ENCODE data around the gene TACC3. TPM values are rescaled to one million over a fixed set of nuclear protein-coding genes. Genes with fewer than 3 reads are reported as not detected.

TACC3 gene
- total RNA-seq, 6 donors from 2014 or later = 8.9 to 47.4 (median 21.9) TPM

DNA sequence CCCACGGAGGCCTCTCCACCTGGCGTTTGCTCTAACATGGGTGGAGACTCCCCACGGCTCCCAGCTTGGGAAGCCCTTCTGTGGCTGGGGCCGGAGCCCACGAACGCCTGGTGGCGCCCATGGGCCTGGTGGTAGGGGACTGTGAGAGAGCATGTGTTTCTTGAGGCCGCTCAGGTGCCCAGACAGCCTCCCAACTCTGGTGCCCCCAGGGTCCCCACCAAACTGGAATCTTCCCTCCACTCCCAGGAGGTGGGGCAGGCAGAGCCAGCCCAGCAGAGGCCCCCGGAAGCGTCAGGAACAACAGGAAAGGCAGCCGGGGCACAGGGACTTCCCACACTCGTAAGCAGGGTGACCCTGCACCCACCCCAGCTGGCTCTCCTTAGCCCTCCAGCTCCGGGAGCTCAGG is 38.5 kb downstream of the TACC3 start:
- no peak overlapping the region for H3K4me3 ChIP-seq
- TF ChIP-seq, protein P1, sequence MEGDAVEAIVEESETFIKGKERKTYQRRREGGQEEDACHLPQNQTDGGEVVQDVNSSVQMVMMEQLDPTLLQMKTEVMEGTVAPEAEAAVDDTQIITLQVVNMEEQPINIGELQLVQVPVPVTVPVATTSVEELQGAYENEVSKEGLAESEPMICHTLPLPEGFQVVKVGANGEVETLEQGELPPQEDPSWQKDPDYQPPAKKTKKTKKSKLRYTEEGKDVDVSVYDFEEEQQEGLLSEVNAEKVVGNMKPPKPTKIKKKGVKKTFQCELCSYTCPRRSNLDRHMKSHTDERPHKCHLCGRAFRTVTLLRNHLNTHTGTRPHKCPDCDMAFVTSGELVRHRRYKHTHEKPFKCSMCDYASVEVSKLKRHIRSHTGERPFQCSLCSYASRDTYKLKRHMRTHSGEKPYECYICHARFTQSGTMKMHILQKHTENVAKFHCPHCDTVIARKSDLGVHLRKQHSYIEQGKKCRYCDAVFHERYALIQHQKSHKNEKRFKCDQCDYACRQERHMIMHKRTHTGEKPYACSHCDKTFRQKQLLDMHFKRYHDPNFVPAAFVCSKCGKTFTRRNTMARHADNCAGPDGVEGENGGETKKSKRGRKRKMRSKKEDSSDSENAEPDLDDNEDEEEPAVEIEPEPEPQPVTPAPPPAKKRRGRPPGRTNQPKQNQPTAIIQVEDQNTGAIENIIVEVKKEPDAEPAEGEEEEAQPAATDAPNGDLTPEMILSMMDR (IDR thresholded peaks at IDR 0.05) = no peak
- no peak for TF ChIP-seq POLR2A (IDR thresholded peaks at IDR 0.05)
- peak in 2 of 4 donors; percentile 19 to 29 for TF ChIP-seq EP300 (IDR thresholded peaks at IDR 0.05)
- peak in 1 of 2 donors; percentile 46 for TF ChIP-seq POLR2AphosphoS5 (IDR thresholded peaks at IDR 0.05)
- H3K36me3 ChIP-seq = no peaks in the 10 kb centered on the region
- H3K9me3 ChIP-seq = no peaks in the 10 kb centered on the region
- peak overlapping the region; percentile 56 to 79 (median 66) for H3K27ac ChIP-seq
- H3K27me3 ChIP-seq = no peaks in the 10 kb centered on the region
- ATAC-seq (ENCODE audit: low FRiP score in 2 of 2) (no peak), DNase-seq (no peak)
- peaks cover 27 to 42% (median 29%) of the 10 kb centered on the region in 4 donors for H3K4me1 ChIP-seq
- WGBS, 2 donors = 56% methylated on average over 7 of the region's 13 CpGs; no CpG with 5 or more reads in 1 of the 2 donors

DNA sequence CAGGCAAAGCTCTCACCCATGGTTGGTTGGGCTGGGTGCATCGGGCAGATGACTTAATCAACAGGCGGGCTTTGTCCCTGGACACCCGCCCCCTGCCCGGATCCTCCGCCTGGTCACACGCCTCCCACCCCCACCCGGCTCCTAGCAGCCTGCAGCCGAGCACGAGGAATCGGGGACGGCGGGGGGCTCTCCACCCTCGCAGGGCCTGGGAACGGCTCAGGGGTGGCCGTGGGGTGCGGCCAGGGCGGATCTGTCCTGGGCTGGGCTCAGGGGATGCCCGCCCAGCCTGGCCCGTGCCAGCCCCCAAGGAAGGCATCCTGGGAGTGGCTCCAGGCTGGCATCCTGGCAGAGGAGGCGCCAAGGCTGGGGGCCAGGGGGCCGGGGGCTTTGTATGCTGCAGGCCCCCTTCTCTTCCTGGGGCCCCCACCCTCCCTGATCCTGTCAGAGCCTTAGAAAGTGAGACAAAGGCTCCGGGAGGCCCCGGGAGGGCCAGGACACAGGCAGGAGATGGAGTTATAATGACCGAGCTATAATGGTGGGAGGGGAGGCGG is 39.3 kb downstream of the TACC3 start:
- ATAC-seq (ENCODE audit: low FRiP score in 2 of 2) = no peak
- Histone ChIP-seq H3K36me3 (no peaks in the 10 kb centered on the region), H3K27me3 (no peaks in the 10 kb centered on the region), H3K4me1 (peaks cover 26 to 43% (median 28%) of the 10 kb centered on the region in 4 donors), H3K27ac (peak overlapping the region; percentile 56 to 79 (median 66)), H3K4me3 (no peak overlapping the region), H3K9me3 (no peaks in the 10 kb centered on the region)
- TF ChIP-seq POLR2AphosphoS5 (IDR thresholded peaks at IDR 0.05) (no peak), EP300 (IDR thresholded peaks at IDR 0.05) (no peak), POLR2A (IDR thresholded peaks at IDR 0.05) (no peak)
- TF ChIP-seq, protein P1 (IDR thresholded peaks at IDR 0.05) = no peak
- 19 to 36% methylated on average over 7 to 12 of the region's 25 CpGs for WGBS, 2 donors
- no peak for DNase-seq

DNA sequence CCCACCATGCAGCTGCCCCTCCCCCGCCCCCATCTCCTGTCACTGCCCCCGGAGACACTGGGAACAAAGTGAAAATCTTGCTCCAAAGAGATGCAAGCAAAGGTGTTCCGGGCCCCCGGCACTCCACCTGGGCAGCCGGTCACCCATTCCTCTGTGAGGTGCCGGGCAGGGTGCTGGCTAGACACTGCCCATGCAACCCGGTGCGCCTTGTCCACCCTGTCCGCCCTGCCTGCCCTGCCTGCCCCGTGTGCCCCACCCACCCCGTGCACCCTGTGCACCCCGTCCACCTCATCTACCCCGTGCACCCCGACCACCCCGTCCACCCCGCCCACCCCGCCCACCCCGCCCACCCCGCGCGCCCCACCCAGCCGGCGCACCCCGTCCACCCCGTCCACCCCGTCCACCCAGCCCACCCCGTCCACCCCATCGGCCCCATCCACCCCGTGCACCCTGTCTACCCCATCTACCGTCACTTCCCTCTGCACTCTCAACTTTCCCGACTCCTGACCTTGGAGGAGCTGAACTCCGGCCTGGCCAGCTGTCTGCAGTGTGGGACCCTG is 39.9 kb downstream of the TACC3 start:
- WGBS, 2 donors = 76% methylated on average over 15 of the region's 32 CpGs; no CpG with 5 or more reads in 1 of the 2 donors
- no peaks in the 10 kb centered on the region for H3K36me3 ChIP-seq
- H3K9me3 ChIP-seq = no peaks in the 10 kb centered on the region
- TF ChIP-seq POLR2AphosphoS5 (IDR thresholded peaks at IDR 0.05) = no peak
- TF ChIP-seq, protein P1 (IDR thresholded peaks at IDR 0.05) = no peak
- TF ChIP-seq EP300 (IDR thresholded peaks at IDR 0.05) = no peak
- no peak for TF ChIP-seq POLR2A (IDR thresholded peaks at IDR 0.05)
- no peak for ATAC-seq (ENCODE audit: low FRiP score in 2 of 2)
- no peak for DNase-seq
- H3K4me3 ChIP-seq = no peak overlapping the region
- no peaks in the 10 kb centered on the region for H3K27me3 ChIP-seq
- peak overlapping the region in 2 of 4 donors; percentile 63 to 79 for H3K27ac ChIP-seq
- H3K4me1 ChIP-seq = peaks cover 27 to 43% (median 29%) of the 10 kb centered on the region in 4 donors

DNA sequence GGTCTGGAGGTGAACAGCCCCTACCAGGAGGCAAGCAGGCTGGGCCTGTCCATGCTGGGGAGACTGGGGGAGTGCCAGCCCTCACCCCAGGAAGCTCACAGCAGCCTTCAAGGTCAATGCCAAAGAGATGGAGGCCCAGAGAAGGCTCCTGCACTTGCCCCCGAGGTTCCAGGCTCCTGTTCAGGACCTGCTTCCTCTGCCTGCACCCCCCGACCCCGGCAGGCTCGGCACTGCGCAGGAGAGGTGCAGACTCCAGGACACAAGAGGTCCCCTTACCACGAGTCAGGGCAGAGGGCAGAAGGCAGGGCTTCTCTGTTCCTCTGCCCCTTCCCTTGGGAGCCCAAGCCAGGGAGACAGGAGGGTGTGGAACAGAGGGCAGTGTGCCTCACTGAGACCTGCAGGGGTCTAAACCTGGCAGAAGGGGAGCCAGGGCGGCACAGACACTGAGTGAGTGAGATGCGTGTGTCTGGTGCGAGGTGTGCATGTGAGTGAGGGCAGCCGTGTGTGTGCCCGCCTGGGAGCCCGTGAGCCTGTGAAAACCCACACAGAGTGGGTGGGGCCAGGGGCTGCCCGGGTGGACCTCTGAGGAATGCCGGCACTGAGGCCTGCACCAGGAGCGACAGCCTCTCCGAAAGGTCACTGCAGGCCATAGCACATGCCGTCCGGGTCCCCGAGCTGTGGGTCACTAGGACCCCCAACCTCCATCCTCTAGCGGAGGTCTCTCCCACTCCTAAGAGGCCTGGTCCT is 41.1 kb downstream of the TACC3 start:
- Histone ChIP-seq H3K9me3 (no peaks in the 10 kb centered on the region), H3K4me3 (no peak overlapping the region), H3K27me3 (peaks cover 0 to 8% (median 1%) of the 10 kb centered on the region in 4 donors), H3K27ac (no peak overlapping the region), H3K4me1 (peaks cover 36 to 53% (median 37%) of the 10 kb centered on the region in 4 donors), H3K36me3 (no peaks in the 10 kb centered on the region)
- ATAC-seq (ENCODE audit: low FRiP score in 2 of 2) = no peak
- no peak for DNase-seq
- TF ChIP-seq POLR2AphosphoS5 (IDR thresholded peaks at IDR 0.05) (no peak), POLR2A (IDR thresholded peaks at IDR 0.05) (no peak), EP300 (IDR thresholded peaks at IDR 0.05) (no peak)
- TF ChIP-seq, protein P1 (IDR thresholded peaks at IDR 0.05) = no peak
- WGBS, 2 donors = 86 to 89% methylated on average over 13 to 20 of the region's 20 CpGs

Measured in upper lobe of left lung (tissue), 6 donors.